HG03097 (cell line): Measurements from ENCODE around the gene WDR89.
"Not testable (repeated sequence)": the region's sequence is repeated elsewhere in the genome, so short reads cannot be mapped to it uniquely, and the experiment has no call there.

Experiments
- ATAC-seq: cut with Tn5 transposase; IDR thresholded peaks from one replicate; pipeline ENCODE4 v1.9.1; 2021; ENCODE audit not compliant: unreplicated experiment, low FRiP score

WDR89 gene

GRCh38 chr14:63654936-63655335, 13.3 kb upstream of the WDR89 start:
- ATAC-seq = no peak

GRCh38 chr14:63654346-63654745, 12.7 kb upstream of the WDR89 start:
- ATAC-seq = no peak

- no peak for ATAC-seq
These were observed 10.7 kb upstream of the WDR89 start for GRCh38 chr14:63652406-63652805.

GRCh38 chr14:63650256-63650952, 8.7 kb upstream of the WDR89 start:
- ATAC-seq = no peak

DNA sequence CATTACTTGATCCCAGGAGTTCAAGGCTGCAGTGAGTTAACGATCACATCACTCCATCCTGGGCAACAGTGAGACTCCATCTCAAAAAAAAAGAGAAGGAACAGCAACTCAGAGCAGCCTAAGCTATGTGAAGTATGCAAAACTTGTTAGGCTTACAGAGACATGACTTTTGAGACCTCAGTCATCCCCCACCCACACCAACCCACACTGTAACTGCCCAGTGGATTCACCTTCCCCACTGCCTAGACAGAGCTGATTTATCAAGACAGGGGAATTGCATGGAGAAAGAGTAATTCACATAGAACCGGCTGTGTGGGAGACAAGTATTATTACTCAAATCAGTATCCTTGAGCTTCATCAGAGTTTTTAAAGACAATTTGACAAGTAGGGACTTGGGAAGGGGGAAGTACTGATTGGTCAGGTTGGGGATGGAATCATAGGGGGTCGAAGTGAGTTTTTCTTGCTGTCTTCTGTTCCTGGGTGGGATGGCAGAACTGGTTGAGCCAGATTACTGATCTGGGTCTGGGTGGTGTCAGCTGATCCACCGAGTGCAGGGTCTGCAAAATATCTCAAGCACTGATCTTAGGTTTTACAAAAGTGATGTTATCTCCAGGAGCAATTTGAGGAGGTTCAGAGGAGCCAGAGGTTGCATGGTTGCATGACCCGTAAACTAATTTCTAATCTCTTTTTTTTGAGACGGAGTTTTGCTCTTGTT, 6.2 kb upstream of the WDR89 start:
- no peak for ATAC-seq

DNA sequence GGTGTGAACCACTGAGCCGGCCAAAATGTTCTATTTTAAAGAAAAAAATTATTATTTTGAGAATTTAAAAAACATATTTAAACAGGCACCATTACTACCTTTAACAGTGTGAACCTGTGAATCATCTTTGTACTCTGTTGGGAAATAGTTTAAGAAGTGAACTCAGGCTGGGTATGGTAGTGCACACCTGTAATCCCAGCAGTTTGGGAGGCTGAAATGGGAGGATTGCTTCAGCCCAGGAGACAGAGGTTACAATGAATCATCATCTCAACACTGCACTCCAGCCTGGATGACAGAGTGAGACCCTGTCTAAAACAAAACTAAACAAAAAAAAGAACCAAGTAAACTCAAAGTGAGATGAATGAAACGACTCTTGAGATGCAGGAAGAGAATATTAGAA, 3.1 kb upstream of the WDR89 start:
- no peak for ATAC-seq

GRCh38 chr14:63642656-63643382, 1.1 kb upstream of the WDR89 start:
- ATAC-seq = no peak

- peak; percentile 58 for ATAC-seq
These were observed 549 bp upstream of the WDR89 start for GRCh38 chr14:63642229-63642611.

GRCh38 chr14:63638493-63638892, 3.2 kb downstream of the WDR89 start:
- ATAC-seq = no peak

GRCh38 chr14:63636094-63636635, 5.5 kb downstream of the WDR89 start:
- not testable (repeated sequence) for ATAC-seq

- no peak for ATAC-seq
These were observed 7.9 kb downstream of the WDR89 start for GRCh38 chr14:63633801-63634200.

DNA sequence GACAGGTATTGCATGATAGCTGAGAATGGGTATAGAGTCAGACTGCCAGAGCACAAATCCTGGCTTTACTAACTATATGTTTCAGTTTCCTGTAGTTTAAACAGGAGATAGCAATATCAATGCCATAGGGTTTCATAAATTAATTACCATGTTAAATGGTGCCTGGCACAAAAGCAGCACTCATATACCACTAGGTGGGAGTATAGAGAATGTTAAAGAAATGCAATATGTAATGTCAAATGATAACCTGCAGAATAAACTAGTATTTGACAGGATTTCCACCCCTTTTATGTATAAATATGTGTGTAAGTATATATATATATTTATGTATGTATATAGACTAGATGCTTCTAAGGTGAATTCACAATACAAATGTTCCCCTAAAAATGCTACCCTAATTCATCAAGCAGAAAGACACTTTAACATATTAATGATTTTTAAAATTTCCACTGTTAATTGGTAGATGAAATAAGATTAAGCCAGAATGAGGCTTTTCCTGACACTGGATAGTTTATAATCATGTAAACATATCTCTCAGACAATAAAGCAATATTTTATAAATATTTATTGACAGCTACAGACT, 8.6 kb downstream of the WDR89 start:
- no peak for ATAC-seq

DNA sequence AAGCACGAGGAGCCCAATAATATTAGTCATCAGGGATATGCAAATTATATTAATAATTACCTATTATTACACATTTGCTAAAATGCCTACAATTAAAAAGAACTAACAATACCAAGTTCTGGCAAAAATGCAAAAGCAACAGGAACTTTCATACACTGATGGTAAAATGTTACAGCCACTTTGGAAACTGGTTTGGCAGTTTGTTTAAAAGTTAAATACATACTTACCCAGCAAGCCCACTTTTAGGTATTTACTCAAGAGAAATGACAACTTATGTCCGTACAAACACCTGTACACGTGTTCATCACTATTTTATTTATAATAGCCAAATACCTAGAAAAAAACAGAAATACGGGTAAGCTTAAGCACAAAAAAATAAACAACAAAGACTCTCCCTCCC, 17.0 kb downstream of the WDR89 start:
- ATAC-seq = no peak

DNA sequence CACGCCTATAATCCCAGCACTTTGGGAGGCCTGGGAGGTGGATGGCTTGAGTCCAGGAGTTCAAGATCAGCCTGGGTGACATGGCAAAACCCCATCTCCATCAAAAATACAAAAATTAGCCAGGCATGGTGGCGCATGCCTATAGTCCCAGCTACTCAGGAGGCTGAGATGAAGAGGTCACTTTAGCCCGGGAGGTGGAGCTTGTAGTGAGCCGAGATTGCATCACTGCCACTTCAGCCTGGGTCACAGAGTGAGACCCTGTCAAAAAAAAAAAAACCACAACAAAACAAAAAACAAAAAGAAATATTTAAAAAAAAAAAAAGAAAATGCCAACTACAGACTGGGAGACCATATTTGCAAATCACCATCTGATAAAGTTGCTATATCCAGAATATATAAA, 17.5 kb downstream of the WDR89 start:
- no peak for ATAC-seq

DNA sequence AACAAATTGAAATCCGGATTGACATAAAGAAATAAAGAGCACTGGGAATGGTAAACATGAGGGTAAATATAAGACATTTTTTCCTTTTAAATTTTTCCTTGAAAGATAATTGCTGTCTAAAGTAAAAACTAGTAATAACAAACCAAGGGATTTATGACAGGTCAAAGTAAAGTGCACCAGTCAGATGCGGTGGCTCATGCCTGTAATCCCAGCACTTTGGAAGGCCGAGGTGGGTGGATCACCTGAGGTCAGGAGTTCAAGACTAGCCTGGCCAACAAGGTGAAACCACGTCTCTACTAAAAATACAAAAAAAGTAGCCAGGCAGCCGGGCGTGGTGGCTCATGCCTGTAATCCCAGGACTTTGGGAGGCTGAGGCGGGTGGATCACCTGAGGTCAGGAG, 19.7 kb downstream of the WDR89 start:
- not testable (repeated sequence) for ATAC-seq

DNA sequence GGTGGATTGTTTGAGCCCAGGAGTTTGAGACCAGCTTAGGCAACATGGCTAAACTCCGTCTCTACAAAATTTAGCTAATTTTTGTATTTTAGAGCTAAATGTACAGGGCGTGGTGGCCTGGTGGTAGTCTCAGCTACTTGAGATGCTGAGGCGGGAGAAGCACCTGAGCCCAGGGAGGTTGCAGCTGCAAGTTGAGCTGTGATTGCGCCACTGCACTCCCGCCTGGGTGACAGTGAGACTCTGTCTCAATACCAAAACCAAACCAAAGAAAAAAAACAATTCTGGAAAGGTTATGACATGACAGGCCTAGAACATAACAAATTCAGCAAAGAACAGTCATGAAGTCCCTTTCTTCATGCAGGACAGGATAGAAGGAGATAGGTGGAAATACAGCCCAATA, 25.7 kb downstream of the WDR89 start:
- no peak for ATAC-seq

DNA sequence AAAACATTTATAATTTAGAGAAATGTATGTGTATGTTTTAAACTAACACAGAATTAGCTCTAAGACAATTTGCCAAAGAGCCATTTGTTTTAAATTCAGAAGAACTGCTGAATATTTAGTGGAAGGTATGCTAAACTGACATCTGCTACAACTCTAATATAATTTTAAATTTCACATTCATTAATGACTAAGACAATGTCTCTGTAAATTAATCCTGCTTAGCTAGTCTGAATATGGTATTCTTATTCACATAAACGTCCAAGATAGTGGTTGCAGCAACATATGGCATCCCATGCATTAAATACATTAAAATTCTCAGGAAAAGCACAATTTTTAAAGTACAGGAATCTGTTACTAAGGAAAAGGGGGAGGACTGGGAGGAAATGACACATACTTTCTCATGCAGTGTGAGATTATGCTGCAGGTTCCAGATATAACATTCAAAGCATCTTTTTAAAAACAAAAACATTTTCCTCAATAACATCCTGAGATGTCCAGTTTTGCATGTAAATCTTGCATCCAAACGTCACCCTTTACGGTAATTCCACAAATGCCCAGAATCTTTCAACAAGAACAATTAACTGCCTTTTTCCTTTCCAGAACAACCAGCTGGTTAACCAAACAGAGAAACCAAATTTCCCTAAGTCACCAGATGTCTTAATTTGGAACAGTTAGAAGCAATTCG, 26.9 kb downstream of the WDR89 start:
- ATAC-seq = no peak

DNA sequence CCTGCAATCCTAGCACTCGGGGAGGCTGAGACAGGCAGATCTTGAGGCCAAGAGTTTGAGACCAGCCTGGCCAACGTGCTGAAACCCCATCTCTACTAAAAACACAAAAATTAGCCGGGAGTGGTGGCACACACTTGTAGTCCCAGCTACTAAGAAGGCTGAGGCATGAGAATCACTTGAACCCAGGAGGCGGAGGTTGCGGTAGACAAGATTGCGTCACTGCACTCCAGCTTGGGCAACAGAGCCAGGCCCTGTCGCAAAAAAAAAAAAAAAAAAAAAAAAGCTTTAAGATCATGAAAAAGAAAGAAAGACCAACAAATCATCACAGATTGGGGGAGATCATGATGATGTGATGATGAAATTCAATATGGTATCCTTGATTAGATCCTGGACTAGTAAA, 30.6 kb downstream of the WDR89 start:
- no peak for ATAC-seq

GRCh38 chr14:63605041-63605532, 36.6 kb downstream of the WDR89 start:
- no peak for ATAC-seq

- no peak for ATAC-seq
These were observed 37.0 kb downstream of the WDR89 start for GRCh38 chr14:63604626-63605025.
